Measurements from ENCODE around the gene ZNF275.
"Not testable (repeated sequence)": the region's sequence is repeated elsewhere in the genome, so short reads cannot be mapped to it uniquely, and the experiment has no call there.

The ZNF275 gene, protein sequence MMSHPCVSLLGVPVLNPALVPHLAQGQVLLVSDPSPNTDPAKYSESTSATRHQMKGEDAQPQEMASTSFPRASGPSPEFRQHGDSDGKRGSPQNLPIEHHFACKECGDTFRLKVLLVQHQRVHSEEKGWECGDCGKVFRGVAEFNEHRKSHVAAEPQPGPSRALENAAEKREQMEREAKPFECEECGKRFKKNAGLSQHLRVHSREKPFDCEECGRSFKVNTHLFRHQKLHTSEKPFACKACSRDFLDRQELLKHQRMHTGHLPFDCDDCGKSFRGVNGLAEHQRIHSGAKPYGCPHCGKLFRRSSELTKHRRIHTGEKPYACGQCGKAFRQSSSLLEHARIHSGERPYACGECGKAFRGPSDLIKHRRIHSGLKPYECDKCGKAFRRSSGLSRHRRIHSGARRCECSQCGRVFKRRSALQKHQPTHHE

DNA sequence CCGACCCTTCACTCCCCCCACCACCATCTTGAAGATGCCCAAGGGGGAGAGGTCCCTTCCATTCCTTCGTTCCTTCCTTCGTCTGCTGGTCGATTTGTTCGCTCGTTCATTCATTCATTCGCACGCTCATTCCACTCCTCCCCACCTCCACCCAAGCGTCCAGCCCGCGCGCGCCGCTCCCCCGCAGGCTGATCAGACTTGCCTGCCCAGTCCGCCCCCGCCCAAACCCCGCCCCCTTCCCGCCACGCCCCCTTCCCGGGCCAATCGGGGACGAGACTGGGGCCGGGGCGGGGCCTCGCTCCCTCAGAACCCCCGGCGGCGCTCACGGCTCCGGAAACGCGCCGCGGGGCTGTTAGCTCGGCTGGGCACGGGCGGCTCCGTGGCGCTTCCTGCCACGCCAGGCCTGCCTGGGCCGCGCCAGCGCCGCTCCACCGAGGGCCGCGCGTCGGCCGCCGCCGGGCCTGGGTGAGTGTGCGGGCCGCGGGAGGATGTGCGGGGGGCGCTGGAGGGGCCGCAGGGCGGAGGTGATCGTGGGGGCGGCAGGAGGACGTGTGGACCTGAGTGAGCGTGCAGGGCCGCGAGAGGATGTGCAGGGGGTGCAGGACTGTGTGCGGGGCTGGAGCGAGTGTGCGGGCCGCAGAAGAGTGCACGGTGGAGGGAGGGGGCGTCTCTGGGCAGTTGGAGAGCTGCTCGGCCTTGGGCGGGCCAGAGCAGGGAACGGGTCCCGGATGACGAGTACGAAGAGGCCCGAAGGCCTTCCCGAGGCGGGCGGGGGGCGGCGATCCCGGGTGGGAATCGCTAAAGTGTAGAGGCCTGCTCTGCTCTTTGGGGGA is at the start of gene ZNF275:
Gene ZNF275 (plus strand): TSS at position 333 of the 833 bp plus-strand sequence. CDS start 2,527 bp downstream, outside the sequence.
- DNase-seq (ENCODE audit: low read depth), result peak; percentile 61

DNA sequence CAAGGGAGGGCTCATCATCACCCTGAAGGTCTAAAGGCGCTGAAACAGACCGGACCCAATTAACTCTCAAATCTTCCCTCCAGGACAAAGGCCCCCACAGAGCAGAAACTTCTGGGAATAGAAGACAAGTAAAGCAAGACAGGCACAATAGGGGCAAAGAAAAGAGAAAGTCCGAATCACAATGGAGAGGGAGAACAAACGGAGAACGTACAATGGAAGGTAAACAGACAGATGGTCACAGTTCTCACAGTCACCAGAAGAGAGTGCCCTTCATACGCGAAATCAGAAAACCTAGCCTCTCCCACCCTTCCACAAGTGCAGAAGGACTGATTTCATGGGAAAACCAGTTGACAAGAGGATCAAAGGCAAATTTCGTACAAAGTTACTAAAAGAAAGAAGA is 48.3 kb upstream of the ZNF275 start:
- not testable (repeated sequence) for DNase-seq (ENCODE audit: low read depth)

DNA sequence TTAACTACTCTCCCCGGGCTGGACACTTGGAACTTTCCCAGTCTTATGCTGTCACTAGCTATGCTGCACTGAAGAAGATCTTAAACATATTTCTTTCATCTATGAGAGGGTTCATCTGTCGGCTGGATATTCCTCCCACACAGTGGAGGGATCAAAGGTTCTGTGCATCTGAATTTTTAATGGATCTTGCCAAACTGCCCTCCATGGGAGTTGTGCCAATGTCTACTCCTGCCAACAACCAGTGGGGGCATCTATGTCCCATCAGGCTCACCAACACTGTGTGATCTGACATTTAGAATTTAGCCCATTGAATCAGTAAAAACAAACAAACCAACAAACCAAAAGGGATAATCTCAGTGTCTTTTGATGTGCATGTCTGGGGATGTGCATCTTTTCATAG is 45.1 kb upstream of the ZNF275 start:
- DNase-seq (ENCODE audit: low read depth), result not testable (repeated sequence)

DNA sequence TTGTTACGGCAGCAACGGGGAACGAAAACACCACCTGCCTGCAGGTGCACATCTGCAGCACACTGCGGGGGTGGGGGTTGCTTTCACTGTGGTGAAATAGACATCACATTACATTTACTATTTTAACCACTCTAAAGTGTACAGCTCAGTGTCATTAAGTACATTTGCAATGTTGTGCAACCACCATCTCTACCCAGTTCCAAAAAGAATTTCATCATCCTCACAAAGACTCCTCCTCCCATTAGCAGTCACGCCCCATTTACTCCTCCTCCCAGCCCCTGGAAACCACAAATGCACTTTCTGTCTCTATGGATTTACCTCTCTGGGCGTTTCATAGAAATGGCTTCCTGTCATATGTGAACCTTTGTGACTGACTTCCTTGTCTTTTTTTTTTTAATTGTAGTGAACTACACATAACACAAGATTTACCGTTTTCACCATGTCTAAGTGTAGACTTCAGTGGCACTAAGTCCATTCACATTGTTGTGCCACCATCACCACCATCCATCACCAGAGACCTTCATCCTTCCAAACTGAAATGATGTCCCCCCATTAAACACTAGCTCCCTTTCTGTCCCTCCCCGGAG is 40.4 kb upstream of the ZNF275 start:
- DNase-seq (ENCODE audit: low read depth), result not testable (repeated sequence)

DNA sequence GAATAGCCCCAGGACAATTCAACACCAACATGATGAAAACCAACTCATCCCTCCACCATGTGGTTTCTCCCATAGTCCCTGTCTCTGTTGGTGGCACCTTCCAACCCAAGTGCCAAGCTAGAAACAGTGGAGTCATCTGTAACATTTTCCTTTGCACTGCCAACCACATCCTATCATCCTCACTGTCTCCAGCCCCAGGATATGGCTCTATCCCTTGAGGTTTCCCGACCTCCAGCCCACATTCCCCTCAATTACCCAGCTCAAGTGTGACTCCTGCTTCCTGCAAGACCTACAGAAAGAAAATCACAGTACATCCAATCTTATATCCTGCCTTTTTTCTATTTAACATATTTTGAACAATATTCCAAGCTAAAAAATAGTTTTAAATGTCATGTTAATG is 36.6 kb upstream of the ZNF275 start:
- no peak for DNase-seq (ENCODE audit: low read depth)

DNA sequence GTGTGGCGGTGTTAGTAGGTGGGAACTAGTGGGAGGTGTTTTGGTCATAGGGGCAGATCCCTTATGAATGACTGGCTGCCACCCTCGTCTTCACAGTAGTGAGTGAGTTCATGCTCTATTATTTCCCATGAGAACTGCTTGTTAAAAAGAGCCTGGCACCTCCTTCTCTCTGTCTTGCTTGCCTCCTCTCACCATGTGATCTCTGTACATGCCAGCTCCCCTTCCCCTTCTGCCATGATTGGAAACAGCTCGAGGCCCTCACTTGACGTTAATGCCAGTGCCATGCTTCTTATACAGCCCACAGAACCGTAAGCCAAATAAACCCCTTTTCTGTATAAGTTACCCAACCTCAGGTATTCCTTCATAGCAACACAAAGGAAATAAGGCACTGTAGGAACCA is 34.1 kb upstream of the ZNF275 start:
- no peak for DNase-seq (ENCODE audit: low read depth)

DNA sequence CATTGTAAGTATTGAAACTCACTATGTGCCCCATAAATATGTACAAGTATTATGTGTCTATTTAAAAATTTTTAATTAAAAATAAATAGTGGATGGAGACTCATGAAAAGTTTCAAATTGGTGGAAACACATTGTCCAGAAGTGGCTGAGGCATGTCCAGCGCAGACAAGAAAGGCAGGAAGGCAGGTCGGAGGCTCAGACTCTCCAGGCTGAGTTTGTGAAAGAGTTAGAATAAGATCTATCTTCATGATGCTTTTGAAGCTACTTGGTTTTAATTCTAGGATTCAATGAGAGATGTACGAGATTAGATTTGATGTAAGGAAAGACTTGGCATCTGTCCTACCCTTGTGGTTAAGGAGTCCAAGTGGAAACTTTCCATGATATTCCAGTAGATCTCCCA is 32.2 kb upstream of the ZNF275 start:
- DNase-seq (ENCODE audit: low read depth), result no peak

DNA sequence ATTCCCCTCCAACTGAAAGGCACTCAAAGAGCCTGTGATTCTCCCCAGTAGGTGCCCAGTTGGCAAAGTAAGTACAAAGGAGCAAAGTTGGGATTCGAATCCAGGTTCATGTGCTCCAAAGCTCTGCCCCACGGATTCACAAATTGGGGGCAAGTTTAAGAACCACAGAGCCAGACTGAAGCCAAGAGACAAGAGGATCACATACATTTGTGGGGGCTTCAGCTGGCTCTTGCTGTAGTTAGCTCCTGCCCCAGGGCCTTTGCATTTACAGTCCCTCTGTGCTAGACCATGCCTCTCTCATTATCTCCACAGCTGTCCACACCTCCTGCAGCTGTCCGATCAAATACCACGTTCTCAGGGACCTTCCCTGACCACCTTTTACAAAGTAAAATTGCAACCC is 31.2 kb upstream of the ZNF275 start:
- DNase-seq (ENCODE audit: low read depth), result no peak

DNA sequence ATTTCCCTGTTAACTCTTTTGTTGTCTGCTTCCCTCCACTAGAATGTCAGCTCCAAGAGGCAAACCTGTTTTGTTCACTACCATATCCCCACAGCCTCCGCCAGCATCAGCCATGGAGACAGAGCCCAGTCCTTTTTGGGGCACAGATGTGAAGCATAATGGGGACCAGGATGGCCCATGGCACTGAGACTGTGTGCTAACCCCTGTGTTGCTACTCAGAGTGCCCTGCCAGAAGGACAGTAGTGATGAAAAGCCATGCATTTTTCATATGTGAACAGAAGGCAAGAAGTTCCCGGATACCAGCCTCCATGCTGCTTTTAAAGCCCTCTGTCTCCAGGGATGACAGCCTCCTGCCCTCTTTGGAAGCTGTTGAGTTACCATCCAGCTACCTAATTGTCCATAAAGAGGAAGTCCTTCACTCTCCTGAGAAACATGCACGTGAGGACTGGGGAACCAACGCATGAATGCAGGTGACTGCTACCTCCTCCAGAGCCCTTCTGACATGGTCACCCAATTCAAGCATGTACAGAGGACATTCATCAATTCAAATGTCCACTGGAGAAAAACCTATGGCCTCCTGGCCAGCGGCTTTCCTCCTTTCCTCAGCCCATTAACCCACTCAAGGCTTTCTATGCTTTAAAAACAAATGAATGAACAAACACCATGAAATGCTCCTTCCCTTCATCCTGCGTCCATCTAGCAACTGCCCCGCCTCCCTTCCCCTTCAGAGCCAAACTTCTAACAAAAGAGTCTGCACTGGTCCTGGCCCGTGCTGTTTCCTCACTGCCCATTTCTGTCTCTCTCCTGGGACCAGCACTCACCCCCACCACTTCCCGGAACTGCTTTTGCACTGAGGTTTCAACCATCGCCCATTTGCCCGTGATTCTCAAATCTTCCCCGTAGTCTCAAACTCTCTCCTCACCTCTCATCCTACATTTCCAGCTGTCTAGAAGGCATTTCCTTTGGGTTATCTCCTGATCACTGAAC is 30.4 kb upstream of the ZNF275 start:
- DNase-seq (ENCODE audit: low read depth), result no peak

DNA sequence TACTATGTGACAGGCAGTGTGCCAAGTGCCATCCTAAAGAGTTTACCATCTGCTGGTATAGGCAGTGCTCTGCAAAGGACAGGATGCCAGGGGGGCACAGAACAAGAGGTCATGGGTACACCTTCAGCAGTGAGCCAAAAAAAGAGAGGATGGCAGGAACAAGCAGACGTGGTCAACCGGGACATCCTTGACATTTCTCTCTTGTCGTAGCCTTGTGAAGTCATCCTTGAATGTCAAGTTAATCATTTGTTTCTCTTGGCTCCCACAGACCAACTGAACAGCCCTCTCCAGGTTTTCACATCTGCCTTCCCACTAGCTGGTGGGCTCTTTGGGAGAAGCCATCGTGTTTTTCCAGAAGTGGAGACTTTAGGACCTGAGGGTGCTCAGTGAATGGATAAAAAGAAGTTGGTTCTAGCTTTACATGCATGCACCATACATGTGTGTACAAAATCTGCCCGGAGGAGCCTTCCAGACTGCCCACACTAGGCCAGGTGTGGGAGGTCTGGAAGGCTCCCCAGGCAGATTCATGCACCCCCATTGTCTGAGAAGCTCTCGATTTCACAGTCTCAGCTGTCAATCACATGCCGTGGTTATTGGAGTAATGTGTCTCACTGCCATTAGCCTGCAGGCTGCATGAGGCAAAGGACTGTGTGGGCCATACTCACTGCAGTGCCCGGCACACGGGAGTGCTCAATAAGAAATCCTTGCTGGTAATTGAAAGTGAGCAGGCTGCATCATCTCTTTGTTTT is 28.8 kb upstream of the ZNF275 start:
- DNase-seq (ENCODE audit: low read depth), result no peak

DNA sequence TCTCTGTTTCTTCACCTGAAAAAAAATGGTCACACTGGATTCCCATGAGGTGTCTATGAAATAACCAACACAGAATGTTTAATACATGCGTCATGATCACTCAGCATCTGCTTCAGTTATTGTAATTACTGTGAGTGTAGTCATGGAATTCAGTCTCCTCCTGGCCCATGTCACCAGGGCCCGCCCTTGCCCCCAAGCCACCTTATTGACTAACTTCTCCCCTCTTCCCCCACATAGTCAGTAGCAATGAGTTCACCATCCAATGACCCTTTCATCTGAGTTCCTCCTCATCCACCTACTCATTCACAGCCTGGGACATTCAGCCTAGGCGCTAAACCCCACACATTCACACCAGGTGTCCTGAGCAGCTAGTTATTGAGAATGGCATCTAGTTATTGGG is 28.0 kb upstream of the ZNF275 start:
- no peak for DNase-seq (ENCODE audit: low read depth)

DNA sequence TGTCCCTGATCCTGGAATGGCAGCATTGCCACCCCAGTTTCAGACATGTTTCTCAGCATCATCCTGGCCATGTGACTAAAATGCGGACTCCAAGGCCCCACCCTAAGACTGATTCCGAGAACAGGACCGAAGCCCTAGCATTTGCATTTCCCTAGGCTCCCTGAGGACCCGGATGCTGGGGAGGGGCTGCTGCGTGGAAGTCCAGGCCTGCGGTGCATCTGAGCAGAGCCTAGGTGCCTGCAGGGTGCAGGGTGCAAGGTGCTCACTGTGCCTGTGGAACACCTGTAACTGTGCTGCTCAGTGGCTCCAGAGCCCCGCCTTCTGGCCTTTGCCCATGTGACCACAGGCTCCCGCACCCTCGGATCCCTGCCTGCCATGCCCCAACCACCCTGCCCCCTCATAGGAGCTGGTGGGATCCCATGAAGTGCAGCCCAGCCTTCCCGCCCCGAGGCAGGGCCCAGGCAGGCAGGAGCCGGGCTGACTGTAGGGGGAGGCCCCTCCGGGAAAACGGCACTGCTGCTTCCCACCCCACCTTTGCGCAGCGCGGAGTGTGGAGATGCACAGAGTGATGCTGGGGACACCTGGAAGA is 27.3 kb upstream of the ZNF275 start:
- DNase-seq (ENCODE audit: low read depth), result no peak

DNA sequence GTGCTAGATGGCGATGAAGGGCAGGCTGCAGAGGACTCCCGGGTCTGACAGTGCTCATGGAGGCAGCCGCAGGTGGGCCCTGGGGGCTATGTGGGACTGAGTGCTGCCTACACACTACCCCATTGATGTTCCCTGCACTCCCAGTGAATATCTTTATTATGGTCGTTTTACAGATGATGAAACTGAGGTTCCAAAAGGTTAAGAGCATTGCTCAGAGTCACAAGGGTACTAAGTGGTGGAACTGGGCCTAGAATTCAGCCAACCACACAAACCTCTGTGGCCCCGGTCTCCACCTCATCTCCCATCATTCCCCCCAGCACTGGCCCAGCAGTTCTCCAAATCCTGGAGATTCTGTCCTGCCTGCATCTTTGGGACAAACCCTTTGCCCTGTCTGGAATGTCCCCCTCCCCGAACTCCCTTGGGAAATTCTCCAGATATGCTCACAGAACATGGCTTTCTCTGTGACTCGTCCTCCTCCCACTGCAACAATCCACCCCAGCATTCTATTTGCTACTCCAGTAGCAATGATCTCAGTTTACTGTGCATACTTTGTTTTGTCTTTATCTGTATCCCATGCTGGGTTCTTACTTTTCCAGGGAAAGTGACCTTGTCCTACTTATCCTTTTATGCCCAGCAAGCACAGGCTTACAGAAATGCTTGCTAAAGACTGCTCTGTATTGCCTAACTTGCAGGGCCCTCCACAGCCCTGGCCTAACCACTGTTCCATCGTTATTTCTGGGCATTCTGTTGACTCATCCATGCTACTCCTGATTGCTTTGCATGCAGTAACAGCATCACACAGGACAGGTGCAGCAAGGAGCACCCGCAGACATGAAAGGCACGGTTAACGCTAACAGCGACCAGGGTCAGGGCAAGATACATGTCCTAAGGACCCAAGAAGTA is 26.4 kb upstream of the ZNF275 start:
- peak; percentile 5 for DNase-seq (ENCODE audit: low read depth)

DNA sequence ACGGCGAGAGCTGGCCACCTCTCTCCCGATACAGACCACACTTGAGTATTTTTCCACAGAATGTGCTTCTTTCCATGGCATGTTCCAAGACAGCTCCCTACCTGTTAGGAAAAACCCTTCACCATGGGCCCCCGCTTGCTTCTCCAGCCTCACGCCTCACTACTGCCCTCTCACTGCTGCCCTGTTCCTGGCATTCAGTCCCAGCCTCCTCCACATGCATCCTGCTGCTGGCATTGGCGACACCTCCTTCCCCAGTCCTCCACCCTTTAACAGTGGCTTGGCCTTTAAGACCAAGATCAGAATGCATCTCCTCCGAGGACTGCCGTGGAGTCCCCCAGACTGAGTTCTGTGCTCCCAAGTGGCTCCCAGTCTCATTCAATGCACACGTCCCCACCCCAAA is 23.1 kb upstream of the ZNF275 start:
- no peak for DNase-seq (ENCODE audit: low read depth)

DNA sequence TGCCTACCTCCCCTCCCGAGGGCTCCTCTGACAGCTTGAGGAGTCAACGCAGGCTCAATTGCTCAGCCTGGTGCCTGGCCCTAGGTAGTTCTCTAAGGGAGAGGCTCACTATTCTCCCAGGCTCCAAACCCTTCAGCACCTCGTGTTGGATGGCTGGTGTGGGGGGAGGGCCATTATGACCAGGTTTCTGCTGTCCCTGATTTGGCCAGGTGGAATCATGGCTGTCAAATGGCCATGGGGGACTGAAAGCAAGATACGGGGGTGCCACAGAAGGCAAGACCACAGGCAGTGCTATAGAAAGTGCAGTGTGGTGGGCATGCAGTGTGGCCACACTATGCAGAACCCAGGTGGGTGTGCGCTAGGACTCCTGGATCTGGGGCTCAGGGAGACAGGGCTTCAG is 21.9 kb upstream of the ZNF275 start:
- DNase-seq (ENCODE audit: low read depth), result no peak

DNA sequence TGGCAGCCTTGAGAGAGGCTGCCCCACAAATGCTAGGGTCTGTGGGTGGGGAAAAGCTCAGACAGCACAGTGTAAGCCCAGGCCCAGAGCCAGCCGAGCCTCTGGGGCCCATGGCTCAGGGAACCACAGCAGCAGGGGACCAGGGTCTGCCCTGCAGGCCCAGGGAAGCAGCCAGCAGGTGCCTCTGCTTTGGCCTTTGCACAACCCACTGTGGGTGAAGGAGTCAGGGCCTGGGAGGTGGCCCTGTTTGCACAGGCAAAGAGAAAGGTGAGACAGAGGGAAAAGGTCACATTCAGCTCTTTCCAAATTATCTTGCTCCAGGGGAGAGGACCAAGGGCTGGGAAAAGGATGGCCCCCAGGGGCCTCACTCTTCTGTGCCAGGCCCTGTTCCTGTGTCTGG is 21.1 kb upstream of the ZNF275 start:
- no peak for DNase-seq (ENCODE audit: low read depth)

DNA sequence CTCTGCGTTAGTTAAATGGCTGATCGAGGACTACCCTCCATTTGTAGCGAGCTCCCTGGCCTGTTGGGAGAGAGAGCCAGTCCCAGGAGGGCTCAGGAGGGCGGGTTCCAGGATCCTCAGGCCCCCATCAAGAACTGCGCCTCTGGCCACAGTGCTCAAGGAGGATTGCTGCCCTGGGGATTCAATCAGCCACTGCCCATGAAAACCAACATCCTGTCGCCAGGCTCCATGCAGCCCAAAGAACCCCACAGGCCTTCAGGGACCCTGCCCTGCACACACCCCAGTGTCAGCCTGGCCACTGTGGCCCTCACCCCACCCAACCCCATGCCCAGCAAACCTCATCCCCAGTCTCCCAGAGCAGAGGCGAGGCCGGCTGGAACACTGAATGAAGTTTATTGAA is 16.6 kb upstream of the ZNF275 start:
- no peak for DNase-seq (ENCODE audit: low read depth)

DNA sequence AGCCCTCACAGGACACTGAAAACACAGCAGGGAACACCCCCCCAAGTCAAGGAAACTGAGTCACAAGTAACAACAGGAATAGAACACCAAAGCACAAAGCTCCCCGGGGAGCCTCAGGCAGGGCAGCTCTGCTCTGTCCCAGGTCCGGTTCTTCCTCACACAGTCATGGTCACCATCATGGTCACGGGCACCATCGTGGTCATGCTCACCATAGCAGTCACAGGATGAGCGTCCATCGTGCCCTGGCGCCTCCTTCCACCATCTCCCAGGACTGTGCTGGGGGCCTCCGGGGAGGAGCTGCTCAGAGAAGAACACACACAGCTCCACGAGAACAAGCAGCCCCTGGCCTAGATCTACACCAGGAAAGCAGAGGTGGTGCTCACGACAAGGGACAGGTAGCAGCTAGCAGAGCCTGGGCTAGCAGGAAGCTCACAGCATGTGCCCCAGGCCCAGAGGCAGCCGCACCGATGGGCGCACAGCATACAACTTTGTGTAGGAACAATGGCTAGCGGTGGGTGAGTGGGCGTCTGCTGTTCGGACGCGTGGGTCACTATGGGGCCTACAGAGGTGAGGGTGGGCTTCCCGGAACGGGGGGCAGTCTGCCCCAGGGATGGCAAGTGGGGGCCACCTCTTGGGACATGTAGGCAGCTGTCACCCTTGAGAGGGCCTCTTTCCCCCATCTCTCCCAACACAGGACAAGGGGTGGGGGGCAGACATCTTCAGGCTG is 15.8 kb upstream of the ZNF275 start:
- DNase-seq (ENCODE audit: low read depth), result no peak

DNA sequence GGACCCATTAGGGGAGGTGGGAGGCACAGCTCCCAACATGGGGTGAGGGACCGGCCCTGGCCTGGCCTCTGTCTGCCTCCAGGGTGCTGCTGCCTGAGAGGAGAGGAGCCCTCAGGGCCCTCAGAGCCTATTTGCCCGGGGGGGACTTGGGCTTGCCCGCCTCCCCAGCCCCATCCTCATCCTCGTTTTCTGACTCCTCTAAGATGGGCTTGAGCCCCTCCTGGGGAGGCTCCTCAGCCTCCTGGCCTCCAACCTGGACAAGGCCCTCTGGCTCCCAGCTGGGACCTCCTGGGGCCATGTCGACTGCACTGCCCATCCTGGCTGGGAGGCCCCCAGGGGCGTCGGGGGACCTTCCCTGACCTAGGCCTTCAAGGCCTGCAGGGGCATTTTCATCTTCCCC is 15.1 kb upstream of the ZNF275 start:
- DNase-seq (ENCODE audit: low read depth), result no peak
